ENCODE data around the gene UMAD1. TPM values are rescaled to one million over a fixed set of nuclear protein-coding genes. Genes with fewer than 3 reads are reported as not detected.

Gene UMAD1
- total and polyA plus RNA-seq, 8 donors = 12.7 to 20.2 (median 15.0) TPM

DNA sequence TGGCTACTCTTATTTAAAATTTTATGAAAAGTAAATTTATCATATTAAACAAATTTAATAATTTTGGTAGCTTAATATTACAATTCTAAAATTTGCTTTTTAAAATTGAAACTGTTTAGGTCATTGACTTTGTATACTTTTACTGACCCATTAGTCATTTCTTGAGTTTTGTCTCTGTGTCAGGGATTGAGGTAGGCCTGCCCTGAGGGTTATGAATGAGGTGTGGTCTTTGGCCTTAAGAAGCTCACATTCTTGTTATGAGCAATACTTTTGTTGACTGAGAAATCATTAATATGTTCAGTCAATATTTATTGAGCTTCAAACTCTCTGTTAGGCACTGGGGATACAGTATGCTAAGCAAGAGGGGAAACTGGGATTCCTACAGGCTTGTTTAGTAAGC, 124.9 kb downstream of the UMAD1 start:
- H3K9me3 ChIP-seq = no peaks in the 10 kb centered on the region
- H3K4me1 ChIP-seq = peaks cover 6 to 15% of the 10 kb centered on the region in 2 donors
- H3K4me3 ChIP-seq = no peak overlapping the region
- TF ChIP-seq, protein P1, sequence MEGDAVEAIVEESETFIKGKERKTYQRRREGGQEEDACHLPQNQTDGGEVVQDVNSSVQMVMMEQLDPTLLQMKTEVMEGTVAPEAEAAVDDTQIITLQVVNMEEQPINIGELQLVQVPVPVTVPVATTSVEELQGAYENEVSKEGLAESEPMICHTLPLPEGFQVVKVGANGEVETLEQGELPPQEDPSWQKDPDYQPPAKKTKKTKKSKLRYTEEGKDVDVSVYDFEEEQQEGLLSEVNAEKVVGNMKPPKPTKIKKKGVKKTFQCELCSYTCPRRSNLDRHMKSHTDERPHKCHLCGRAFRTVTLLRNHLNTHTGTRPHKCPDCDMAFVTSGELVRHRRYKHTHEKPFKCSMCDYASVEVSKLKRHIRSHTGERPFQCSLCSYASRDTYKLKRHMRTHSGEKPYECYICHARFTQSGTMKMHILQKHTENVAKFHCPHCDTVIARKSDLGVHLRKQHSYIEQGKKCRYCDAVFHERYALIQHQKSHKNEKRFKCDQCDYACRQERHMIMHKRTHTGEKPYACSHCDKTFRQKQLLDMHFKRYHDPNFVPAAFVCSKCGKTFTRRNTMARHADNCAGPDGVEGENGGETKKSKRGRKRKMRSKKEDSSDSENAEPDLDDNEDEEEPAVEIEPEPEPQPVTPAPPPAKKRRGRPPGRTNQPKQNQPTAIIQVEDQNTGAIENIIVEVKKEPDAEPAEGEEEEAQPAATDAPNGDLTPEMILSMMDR (IDR thresholded peaks at IDR 0.05) = no peak
- no peaks in the 10 kb centered on the region for H3K36me3 ChIP-seq
- DNase-seq = no peak
- peak; percentile 34 for ATAC-seq
- H3K27me3 ChIP-seq = no peaks in the 10 kb centered on the region
- H3K27ac ChIP-seq = no peak overlapping the region
- intact Hi-C loops (cut with DNase I) = loop anchor here in 1 of 2 donors (10.0 kb wide), 1 partner anchor 81 kb away; no protein-coding TSS in a partner anchor

DNA sequence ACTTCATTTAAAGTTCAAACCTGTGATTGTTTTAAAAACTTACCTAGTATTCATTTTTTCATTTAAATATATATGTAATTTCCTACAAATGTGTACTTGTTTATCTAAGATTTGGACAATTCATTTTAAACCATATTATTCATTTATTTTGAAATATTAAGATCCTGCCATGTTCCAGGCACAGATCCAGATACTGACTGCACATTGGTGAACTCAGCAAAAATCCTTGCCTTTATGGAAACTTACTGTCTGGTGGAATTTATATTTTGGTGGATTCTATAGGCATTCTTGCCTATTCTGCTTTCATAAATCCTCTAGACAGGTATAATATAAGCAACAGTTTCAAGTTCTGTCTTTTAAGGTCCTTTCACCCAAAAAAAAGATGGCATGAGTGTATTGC, 126.1 kb downstream of the UMAD1 start:
- Histone ChIP-seq H3K4me3 (no peak overlapping the region), H3K27me3 (no peaks in the 10 kb centered on the region), H3K4me1 (peaks cover 3 to 7% of the 10 kb centered on the region in 2 donors), H3K9me3 (no peaks in the 10 kb centered on the region), H3K36me3 (no peaks in the 10 kb centered on the region), H3K27ac (no peak overlapping the region)
- intact Hi-C loops (cut with DNase I) = loop anchor here in 1 of 2 donors (10.0 kb wide), 1 partner anchor 82 kb away; no protein-coding TSS in a partner anchor
- DNase-seq (no peak), ATAC-seq (no peak)
- TF ChIP-seq, protein P1 (IDR thresholded peaks at IDR 0.05) = no peak

DNA sequence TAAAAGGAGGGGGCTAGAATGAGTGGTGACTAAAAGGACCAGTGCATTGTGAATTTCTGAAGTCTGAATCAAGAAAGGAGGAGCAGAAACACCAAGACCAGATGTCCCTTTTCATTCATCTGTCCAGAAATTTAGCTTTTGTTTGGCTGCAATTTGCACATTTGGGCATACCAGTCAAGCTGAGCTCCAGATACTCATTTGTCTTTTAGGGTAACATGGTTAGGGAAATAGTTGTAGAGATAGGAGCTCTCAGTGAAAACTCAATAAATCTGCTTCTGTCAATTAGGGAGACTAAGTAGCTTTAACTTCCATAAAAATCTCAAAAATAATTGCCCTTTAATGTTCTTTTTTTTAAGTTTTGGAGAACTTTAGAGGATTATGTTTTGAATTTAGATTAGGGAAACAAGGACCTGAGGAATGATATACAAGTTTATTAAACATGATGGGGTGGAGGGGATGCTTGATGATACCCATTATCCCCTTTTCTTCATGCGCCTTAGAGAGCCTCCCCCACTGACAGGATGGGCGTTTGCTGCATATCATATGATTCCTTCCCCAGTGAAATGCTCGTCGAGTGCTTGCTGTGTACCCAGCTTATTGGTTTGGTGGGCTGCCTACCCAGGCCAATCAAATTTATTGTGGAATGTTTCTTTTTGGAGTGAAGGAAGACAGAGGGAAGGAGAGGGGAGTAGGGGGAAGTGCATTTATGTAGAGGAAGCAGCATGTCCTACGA, 128.6 kb downstream of the UMAD1 start:
- H3K4me1 ChIP-seq = no peaks in the 10 kb centered on the region
- H3K27me3 ChIP-seq = no peaks in the 10 kb centered on the region
- DNase-seq = no peak
- TF ChIP-seq, protein P1 (IDR thresholded peaks at IDR 0.05) = no peak
- H3K36me3 ChIP-seq = no peaks in the 10 kb centered on the region
- intact Hi-C loops (cut with DNase I) = loop anchor here in 1 of 2 donors (10.0 kb wide), 1 partner anchor 84 kb away; no protein-coding TSS in a partner anchor
- ATAC-seq = no peak
- no peak overlapping the region for H3K27ac ChIP-seq
- no peaks in the 10 kb centered on the region for H3K9me3 ChIP-seq
- H3K4me3 ChIP-seq = no peak overlapping the region

DNA sequence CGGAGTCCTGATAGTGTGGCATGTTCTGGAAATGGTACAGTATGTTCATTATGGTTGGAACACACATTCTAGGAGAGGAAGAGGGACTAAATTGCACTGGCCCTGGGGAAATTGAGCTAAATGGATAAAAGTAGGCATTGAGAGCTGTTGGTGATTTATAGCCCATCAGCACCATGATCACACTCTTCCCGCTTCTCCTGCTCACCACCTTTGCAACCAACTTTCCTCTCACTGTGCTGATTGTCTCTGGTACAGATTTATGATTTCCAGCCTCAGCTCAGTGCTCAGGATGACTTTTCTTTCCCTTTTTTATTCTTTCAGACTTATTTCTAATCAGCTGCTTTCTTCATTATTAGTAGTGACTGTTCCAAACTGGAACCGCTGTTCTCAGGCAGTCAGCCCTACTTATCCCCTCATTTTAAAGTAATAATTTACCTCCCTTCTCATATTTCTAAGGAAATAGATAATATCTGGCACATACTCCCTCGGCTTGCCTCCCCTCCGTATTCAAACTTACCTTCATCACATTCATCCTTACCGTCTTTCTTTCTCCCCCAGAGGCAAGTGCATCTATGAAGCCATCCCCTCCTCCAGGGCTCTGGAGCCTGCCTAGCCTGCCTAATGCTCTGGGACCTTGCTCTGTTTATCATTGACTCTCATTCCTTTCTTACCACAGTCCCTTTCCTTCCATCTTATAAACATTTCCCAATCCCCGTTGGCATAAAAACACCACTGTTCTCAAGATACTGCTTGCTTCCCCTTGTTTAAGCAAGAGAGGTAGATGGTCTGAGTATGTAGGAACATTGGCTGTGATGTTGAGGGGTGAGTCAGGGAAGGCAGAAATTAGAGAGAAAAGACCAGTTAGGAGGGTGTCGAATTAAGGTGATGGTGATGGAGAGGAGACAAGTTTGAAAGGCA, 129.4 kb downstream of the UMAD1 start:
- H3K27me3 ChIP-seq = no peaks in the 10 kb centered on the region
- TF ChIP-seq, protein P1 (IDR thresholded peaks at IDR 0.05) = no peak
- H3K36me3 ChIP-seq = no peaks in the 10 kb centered on the region
- H3K4me3 ChIP-seq = no peak overlapping the region
- no peaks in the 10 kb centered on the region for H3K9me3 ChIP-seq
- intact Hi-C loops (cut with DNase I) = loop anchor here in 1 of 2 donors (10.0 kb wide), 1 partner anchor 85 kb away; no protein-coding TSS in a partner anchor
- no peaks in the 10 kb centered on the region for H3K4me1 ChIP-seq
- no peak for ATAC-seq
- no peak for DNase-seq
- no peak overlapping the region for H3K27ac ChIP-seq

DNA sequence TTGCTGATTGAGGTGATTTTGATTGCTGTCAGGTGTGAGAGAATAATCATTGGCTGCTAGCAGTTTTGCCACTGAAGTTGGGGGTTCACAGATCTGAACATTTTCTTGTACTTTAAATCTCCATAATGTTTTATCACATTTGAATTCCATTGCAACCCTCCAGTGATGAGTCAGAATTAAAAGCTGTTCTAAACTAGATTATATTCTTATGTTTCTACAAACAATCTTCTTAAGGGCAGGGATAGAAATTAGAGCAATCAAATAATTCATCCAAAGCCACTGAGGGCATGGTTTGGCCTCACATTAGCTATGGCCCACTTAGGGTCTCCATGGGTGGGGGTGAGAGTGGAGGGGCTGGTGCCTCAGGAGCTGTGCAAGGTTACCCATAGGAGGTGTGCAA, 130.9 kb downstream of the UMAD1 start:
- intact Hi-C loops (cut with DNase I) = no loop called here
- Histone ChIP-seq H3K4me1 (no peaks in the 10 kb centered on the region), H3K27me3 (no peaks in the 10 kb centered on the region), H3K9me3 (no peaks in the 10 kb centered on the region), H3K4me3 (no peak overlapping the region), H3K36me3 (no peaks in the 10 kb centered on the region), H3K27ac (no peak overlapping the region)
- DNase-seq = no peak
- no peak for ATAC-seq
- TF ChIP-seq, protein P1 (IDR thresholded peaks at IDR 0.05) = no peak
